AG04450 (cell line): ENCODE measurements around the gene RFTN1. TPM values are rescaled to one million over a fixed set of nuclear protein-coding genes. Genes with fewer than 3 reads are reported as not detected.
"Not testable (repeated sequence)": the region's sequence is repeated elsewhere in the genome, so short reads cannot be mapped to it uniquely, and the experiment has no call there.

ENCODE experiments used
- CTCF ChIA-PET: fragments of 300-600, 350-600 bp; formaldehyde crosslinking; extraction: SDS; loops from one replicate; lab custom pipeline; 2022; ENCODE audit warnings: antibody characterized with exemption, inconsistent platforms; lab: Charles Lee
- POLR2A ChIA-PET: fragments of 350-600 bp; formaldehyde crosslinking; extraction: SDS; loops from one replicate; lab custom pipeline; 2021; ENCODE audit warnings: antibody characterized with exemption, inconsistent platforms; lab: Yijun Ruan, JAX
- DNase-seq: peaks from one replicate; pipeline ENCODE4 v3.0.0-alpha.2; 2011; ENCODE audit warnings: low read depth, low spot score
- H3K27ac ChIP-seq: one replicate; pipeline ENCODE4 v1.5.1; 2012; ENCODE audit warnings: low read depth, low read length, control low read depth
- H3K27me3 ChIP-seq: one replicate; pipeline ENCODE4 v1.6.0; 2012; ENCODE audit warnings: low read length; ENCODE audit not compliant: control insufficient read depth, insufficient read depth
- H3K4me3 ChIP-seq: 2 replicates; pipeline ENCODE4 v1.5.1; 2011; ENCODE audit warnings: mild to moderate bottlenecking, low read depth, low read length, control low read depth
- H3K9me3 ChIP-seq: 2 replicates; pipeline ENCODE4 v1.5.1; 2012; ENCODE audit warnings: low read length; ENCODE audit not compliant: control insufficient read depth, insufficient read depth
- polyA plus RNA-seq: library from polyadenylated mRNA; depleted of rRNA; stranded (reverse); fragments of >200 nt; gene quantifications from 2 replicates; pipeline ENCODE4 v1.2.3, GENCODE V29; 2011
- TF ChIP-seq, protein P1 (sequence below): IDR thresholded peaks from 2 replicates; pipeline ENCODE4 v1.5.1; 2011; ENCODE audit warnings: low read depth, low read length, control low read depth, inconsistent platforms

Gene RFTN1
- polyA plus RNA-seq, 1 experiment, result 97.3 TPM

DNA sequence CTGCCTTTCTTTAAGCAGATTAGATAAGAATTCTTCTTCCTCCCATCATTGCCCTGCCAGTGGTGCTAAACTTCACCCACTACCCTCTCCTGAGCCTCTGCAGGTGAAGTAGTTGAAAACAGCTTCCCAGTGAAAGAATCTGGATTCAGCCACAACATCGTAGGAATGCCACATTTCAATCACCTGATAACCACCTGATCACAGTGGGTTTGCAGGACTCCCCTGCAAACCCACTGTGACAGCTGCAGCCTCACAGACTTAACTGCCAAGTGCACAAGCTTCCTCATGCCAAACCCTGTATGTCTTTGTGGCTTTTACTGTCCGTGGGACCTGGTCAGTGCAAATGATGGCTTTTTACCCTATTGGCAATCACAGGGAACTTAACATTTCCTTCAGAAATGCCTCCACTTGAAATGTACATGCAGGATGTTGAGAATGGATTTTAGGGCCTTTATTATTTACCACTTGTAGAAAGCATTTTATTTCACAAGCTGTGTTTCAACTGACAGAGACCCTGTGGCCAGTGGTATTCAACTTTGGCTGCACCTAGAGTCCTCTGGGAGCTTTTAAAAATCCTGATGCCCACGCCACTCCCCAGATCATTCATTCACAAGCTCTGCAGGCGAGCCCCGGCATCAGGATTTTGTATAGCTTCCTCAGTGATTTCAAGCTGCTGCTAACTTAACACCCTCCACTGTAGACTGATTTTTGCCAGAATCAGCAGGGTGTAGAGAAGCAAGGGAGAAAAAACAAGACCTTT lies 199.4 kb downstream of the RFTN1 start:
- ChIA-PET POLR2A (no interaction called here), CTCF (interaction anchor here (2.2 kb wide), 1 partner anchor 24 kb away, joined by 7 read pairs; no protein-coding TSS in a partner anchor)
- Histone ChIP-seq H3K27ac (no peak overlapping the region), H3K4me3 (no peak overlapping the region), H3K27me3 (no peaks in the 10 kb centered on the region), H3K9me3 (no peaks in the 10 kb centered on the region)
- TF ChIP-seq, protein P1, sequence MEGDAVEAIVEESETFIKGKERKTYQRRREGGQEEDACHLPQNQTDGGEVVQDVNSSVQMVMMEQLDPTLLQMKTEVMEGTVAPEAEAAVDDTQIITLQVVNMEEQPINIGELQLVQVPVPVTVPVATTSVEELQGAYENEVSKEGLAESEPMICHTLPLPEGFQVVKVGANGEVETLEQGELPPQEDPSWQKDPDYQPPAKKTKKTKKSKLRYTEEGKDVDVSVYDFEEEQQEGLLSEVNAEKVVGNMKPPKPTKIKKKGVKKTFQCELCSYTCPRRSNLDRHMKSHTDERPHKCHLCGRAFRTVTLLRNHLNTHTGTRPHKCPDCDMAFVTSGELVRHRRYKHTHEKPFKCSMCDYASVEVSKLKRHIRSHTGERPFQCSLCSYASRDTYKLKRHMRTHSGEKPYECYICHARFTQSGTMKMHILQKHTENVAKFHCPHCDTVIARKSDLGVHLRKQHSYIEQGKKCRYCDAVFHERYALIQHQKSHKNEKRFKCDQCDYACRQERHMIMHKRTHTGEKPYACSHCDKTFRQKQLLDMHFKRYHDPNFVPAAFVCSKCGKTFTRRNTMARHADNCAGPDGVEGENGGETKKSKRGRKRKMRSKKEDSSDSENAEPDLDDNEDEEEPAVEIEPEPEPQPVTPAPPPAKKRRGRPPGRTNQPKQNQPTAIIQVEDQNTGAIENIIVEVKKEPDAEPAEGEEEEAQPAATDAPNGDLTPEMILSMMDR, result no peak
- DNase-seq, result no peak

- Histone ChIP-seq H3K27me3 (no peaks in the 10 kb centered on the region), H3K27ac (no peak overlapping the region), H3K9me3 (no peaks in the 10 kb centered on the region), H3K4me3 (no peak overlapping the region)
- ChIA-PET POLR2A (no interaction called here), CTCF (interaction anchor here (1.1 kb wide), 1 partner anchor 22 kb away, joined by 3 read pairs; no protein-coding TSS in a partner anchor)
- TF ChIP-seq, protein P1, result no peak
- DNase-seq, result no peak
Observed at GRCh38 chr3:16311960-16312451, 201.5 kb downstream of the RFTN1 start.

DNA sequence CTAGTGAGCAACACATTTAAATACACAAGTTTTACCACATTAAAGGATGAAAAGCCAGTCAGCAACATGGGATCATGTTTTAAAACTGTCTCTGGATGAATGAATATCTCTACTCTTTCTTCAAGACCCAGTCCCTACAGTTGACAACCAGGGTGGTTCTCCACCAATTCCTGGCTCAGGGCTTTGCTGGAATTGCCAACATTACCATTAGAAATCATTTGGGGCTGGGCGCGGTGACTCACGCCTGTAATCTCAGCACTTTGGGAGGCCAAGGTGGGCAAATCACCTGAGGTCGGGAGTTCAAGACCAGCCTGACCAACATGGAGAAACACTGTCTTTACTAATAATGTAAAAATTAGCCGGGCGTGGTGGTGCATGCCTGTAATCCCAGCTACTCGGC lies 203.0 kb downstream of the RFTN1 start:
- H3K4me3 ChIP-seq, POLR2A ChIA-PET, DNase-seq, H3K27ac ChIP-seq, H3K27me3 ChIP-seq, H3K9me3 ChIP-seq: not testable (repeated sequence)
- CTCF ChIA-PET, result interaction anchor here (0.7 kb wide), 1 partner anchor 178 kb away, joined by 3 read pairs; no protein-coding TSS in a partner anchor

GRCh38 chr3:16309558-16309957 lies 203.9 kb downstream of the RFTN1 start:
- no peak for DNase-seq
- Histone ChIP-seq H3K9me3 (no peaks in the 10 kb centered on the region), H3K27ac (no peak overlapping the region), H3K4me3 (no peak overlapping the region), H3K27me3 (no peaks in the 10 kb centered on the region)
- POLR2A ChIA-PET, result no interaction called here
- TF ChIP-seq, protein P1, result no peak
- CTCF ChIA-PET, result no interaction called here

GRCh38 chr3:16308727-16309126 lies 204.8 kb downstream of the RFTN1 start:
- CTCF ChIA-PET, result interaction anchor here (1.7 kb wide), 1 partner anchor 18 kb away, joined by 12 read pairs; no protein-coding TSS in a partner anchor
- POLR2A ChIA-PET, result no interaction called here
- H3K9me3 ChIP-seq, result no peaks in the 10 kb centered on the region
- TF ChIP-seq, protein P1, result no peak
- H3K4me3 ChIP-seq, result no peak overlapping the region
- H3K27me3 ChIP-seq, result no peaks in the 10 kb centered on the region
- H3K27ac ChIP-seq, result no peak overlapping the region
- DNase-seq, result no peak
